Measurements from ENCODE around the gene PAPPA.

The PAPPA gene

GRCh38 chr9:116337015-116337414 is 183.4 kb downstream of the PAPPA start:
- Histone ChIP-seq H3K9me3 (no peaks in the 10 kb centered on the region), H4K20me1 (no peaks in the 10 kb centered on the region), H3K27me3 (no peaks in the 10 kb centered on the region), H3K4me1 (no peaks in the 10 kb centered on the region), H3K27ac (no peak overlapping the region), H3K4me2 (no peak overlapping the region), H3K4me3 (no peak overlapping the region), H3K9ac (no peak overlapping the region), H3K36me3 (no peaks in the 10 kb centered on the region)
- no peak for TF ChIP-seq Cebpa-rat (IDR thresholded peaks at IDR 0.05)

GRCh38 chr9:116340270-116340669 is 186.7 kb downstream of the PAPPA start:
- Histone ChIP-seq H3K4me2 (no peak overlapping the region), H3K27ac (no peak overlapping the region), H3K4me1 (peaks cover 3% of the 10 kb centered on the region; the same call in 1 of the 2 replicates), H4K20me1 (no peaks in the 10 kb centered on the region), H3K9me3 (no peaks in the 10 kb centered on the region), H3K4me3 (no peak overlapping the region), H3K36me3 (no peaks in the 10 kb centered on the region), H3K9ac (no peak overlapping the region), H3K27me3 (no peaks in the 10 kb centered on the region)
- no peak for TF ChIP-seq Cebpa-rat (IDR thresholded peaks at IDR 0.05)

DNA sequence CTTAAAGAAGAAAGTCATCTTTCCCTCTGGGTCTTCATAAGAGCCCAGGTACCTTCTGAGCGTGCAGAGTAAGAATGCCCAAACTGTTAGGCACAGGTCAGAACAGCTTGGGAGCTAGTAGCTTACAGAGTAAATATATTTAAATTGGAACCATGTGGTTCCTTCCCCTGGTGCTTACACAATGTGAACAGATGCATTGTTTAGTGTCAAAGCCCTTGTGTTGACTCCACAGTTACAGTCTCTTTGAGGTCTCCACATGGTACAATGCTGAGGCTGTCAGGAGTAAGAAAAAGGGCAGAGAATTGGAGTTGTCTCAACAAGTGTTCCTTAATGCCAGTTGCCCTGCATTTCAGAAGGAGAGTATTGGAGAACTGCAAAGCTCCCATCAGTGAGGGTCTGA is 188.5 kb downstream of the PAPPA start:
- H3K4me3 ChIP-seq = no peak overlapping the region
- no peaks in the 10 kb centered on the region for H3K27me3 ChIP-seq
- no peak for TF ChIP-seq Cebpa-rat (IDR thresholded peaks at IDR 0.05)
- no peak overlapping the region for H3K9ac ChIP-seq
- no peaks in the 10 kb centered on the region for H4K20me1 ChIP-seq
- peaks cover 8% of the 10 kb centered on the region for H3K4me1 ChIP-seq
- H3K9me3 ChIP-seq = no peaks in the 10 kb centered on the region
- no peak overlapping the region for H3K4me2 ChIP-seq
- no peak overlapping the region for H3K27ac ChIP-seq
- no peaks in the 10 kb centered on the region for H3K36me3 ChIP-seq

DNA sequence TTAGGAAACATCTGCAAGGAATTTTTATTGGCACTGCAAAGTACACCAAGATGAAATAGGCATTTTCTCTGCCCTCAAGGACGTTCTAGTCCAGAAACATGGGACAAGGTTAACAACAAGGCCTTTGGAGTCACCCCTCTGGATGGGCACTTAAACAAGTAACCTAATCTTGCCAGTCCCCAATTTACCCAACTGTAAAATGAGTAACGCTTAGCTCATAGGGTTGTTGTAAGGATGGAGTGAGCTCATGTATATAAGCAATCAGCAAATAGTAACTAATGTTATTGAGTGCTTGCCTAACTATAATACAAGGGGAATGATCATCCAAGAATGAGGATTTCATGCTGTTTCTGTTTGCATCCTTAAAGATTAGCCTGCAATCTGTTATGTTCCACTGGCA is 189.3 kb downstream of the PAPPA start:
- peaks cover 8% of the 10 kb centered on the region for H3K4me1 ChIP-seq
- H3K9ac ChIP-seq = no peak overlapping the region
- H3K27me3 ChIP-seq = no peaks in the 10 kb centered on the region
- no peak for TF ChIP-seq Cebpa-rat (IDR thresholded peaks at IDR 0.05)
- H4K20me1 ChIP-seq = no peaks in the 10 kb centered on the region
- no peaks in the 10 kb centered on the region for H3K9me3 ChIP-seq
- H3K36me3 ChIP-seq = no peaks in the 10 kb centered on the region
- no peak overlapping the region for H3K4me3 ChIP-seq
- no peak overlapping the region for H3K4me2 ChIP-seq
- H3K27ac ChIP-seq = no peak overlapping the region

- TF ChIP-seq Cebpa-rat (IDR thresholded peaks at IDR 0.05) = no peak
- Histone ChIP-seq H4K20me1 (no peaks in the 10 kb centered on the region), H3K4me3 (no peak overlapping the region), H3K36me3 (no peaks in the 10 kb centered on the region), H3K9ac (no peak overlapping the region), H3K27ac (no peak overlapping the region), H3K4me2 (no peak overlapping the region), H3K4me1 (peaks cover 8% of the 10 kb centered on the region), H3K9me3 (no peaks in the 10 kb centered on the region), H3K27me3 (no peaks in the 10 kb centered on the region)
These were observed 190.8 kb downstream of the PAPPA start for GRCh38 chr9:116344416-116344815.

- no peak overlapping the region for H3K27ac ChIP-seq
- no peak overlapping the region for H3K9ac ChIP-seq
- H3K4me2 ChIP-seq = no peak overlapping the region
- H4K20me1 ChIP-seq = no peaks in the 10 kb centered on the region
- H3K4me3 ChIP-seq = no peak overlapping the region
- peaks cover 8% of the 10 kb centered on the region for H3K4me1 ChIP-seq
- H3K9me3 ChIP-seq = no peaks in the 10 kb centered on the region
- no peaks in the 10 kb centered on the region for H3K36me3 ChIP-seq
- no peak for TF ChIP-seq Cebpa-rat (IDR thresholded peaks at IDR 0.05)
- H3K27me3 ChIP-seq = no peaks in the 10 kb centered on the region
These were observed 191.8 kb downstream of the PAPPA start for GRCh38 chr9:116345393-116345792.

DNA sequence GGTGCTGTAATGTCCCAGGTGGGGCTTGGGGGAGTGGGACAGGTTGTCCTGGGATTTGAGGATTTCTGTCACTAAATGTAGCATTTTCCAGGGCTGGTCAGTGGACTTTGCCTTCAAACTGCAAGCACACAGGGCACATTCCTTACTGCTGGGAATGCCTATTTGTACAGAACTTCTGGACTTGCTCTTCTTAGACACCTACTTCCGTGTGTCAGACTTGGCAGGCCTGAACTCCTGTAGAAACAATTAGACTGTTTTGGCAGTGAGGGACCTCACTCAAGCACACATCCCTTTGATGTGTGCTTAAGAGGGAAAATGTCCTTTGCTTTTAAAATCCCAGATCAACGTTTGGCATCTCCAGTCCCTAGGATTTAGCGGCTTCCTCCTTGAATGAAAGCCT is 192.2 kb downstream of the PAPPA start:
- H3K4me1 ChIP-seq = peaks cover 8% of the 10 kb centered on the region
- no peak overlapping the region for H3K4me2 ChIP-seq
- no peak overlapping the region for H3K27ac ChIP-seq
- TF ChIP-seq Cebpa-rat (IDR thresholded peaks at IDR 0.05) = no peak
- no peak overlapping the region for H3K4me3 ChIP-seq
- no peak overlapping the region for H3K9ac ChIP-seq
- H4K20me1 ChIP-seq = no peaks in the 10 kb centered on the region
- no peaks in the 10 kb centered on the region for H3K9me3 ChIP-seq
- no peaks in the 10 kb centered on the region for H3K36me3 ChIP-seq
- no peaks in the 10 kb centered on the region for H3K27me3 ChIP-seq

- Histone ChIP-seq H3K27ac (no peak overlapping the region), H3K4me1 (peaks cover 8% of the 10 kb centered on the region)
- no peak for TF ChIP-seq Cebpa-rat (IDR thresholded peaks at IDR 0.05)
These were observed 196.1 kb downstream of the PAPPA start for GRCh38 chr9:116349684-116350083.

GRCh38 chr9:116350213-116350612 is 196.6 kb downstream of the PAPPA start:
- TF ChIP-seq Cebpa-rat (IDR thresholded peaks at IDR 0.05) = no peak
- Histone ChIP-seq H3K9me3 (no peaks in the 10 kb centered on the region), H4K20me1 (no peaks in the 10 kb centered on the region), H3K4me3 (no peak overlapping the region), H3K4me2 (no peak overlapping the region), H3K27me3 (no peaks in the 10 kb centered on the region), H3K27ac (no peak overlapping the region), H3K9ac (no peak overlapping the region), H3K4me1 (peaks cover 5% of the 10 kb centered on the region), H3K36me3 (no peaks in the 10 kb centered on the region)

More at GRCh38 chr9:116349684-116350083, 196.1 kb downstream of the PAPPA start:
- no peak overlapping the region for H3K4me3 ChIP-seq
- no peak overlapping the region for H3K9ac ChIP-seq
- no peaks in the 10 kb centered on the region for H3K27me3 ChIP-seq
- no peaks in the 10 kb centered on the region for H3K36me3 ChIP-seq
- no peaks in the 10 kb centered on the region for H3K9me3 ChIP-seq
- H4K20me1 ChIP-seq = no peaks in the 10 kb centered on the region
- no peak overlapping the region for H3K4me2 ChIP-seq

- no peak overlapping the region for H3K4me3 ChIP-seq
- no peaks in the 10 kb centered on the region for H4K20me1 ChIP-seq
- TF ChIP-seq Cebpa-rat (IDR thresholded peaks at IDR 0.05) = no peak
- no peak overlapping the region for H3K4me2 ChIP-seq
- no peak overlapping the region for H3K9ac ChIP-seq
- H3K27me3 ChIP-seq = no peaks in the 10 kb centered on the region
- H3K9me3 ChIP-seq = no peaks in the 10 kb centered on the region
- no peaks in the 10 kb centered on the region for H3K4me1 ChIP-seq
- no peaks in the 10 kb centered on the region for H3K36me3 ChIP-seq
- no peak overlapping the region for H3K27ac ChIP-seq
These were observed 199.4 kb downstream of the PAPPA start for GRCh38 chr9:116352958-116353357.

All from BLaER1 (cell line).